KMS-11 (cell line): Measurements from ENCODE around the gene DIAPH2.

Experiments used
- H2AFZ ChIP-seq: fragments of 200-600 bp; sonication (generic); 2 replicates; pipeline ENCODE4 v1.6.1; 2016; ENCODE audit warnings: antibody characterized with exemption, mixed run types, low read depth
- H3K27ac ChIP-seq: fragments of 200-600 bp; sonication (generic); 2 replicates; pipeline ENCODE4 v1.6.1; 2016; ENCODE audit warnings: mild to moderate bottlenecking, mixed run types
- H3K27me3 ChIP-seq: fragments of 200-600 bp; sonication (generic); 2 replicates; pipeline ENCODE4 v1.6.1; 2017; ENCODE audit warnings: mild to moderate bottlenecking, low read depth, mixed run types, moderate library complexity; ENCODE audit not compliant: insufficient read depth
- H3K36me3 ChIP-seq: fragments of 200-600 bp; sonication (generic); 2 replicates; pipeline ENCODE4 v1.6.1; 2017; ENCODE audit warnings: mild to moderate bottlenecking, mixed run types; ENCODE audit not compliant: insufficient read depth
- H3K4me1 ChIP-seq: fragments of 200-600 bp; sonication (generic); 2 replicates; pipeline ENCODE4 v1.6.1; 2016; ENCODE audit warnings: mild to moderate bottlenecking, low read depth, mixed run types; ENCODE audit not compliant: poor library complexity, severe bottlenecking
- H3K4me2 ChIP-seq: fragments of 200-600 bp; sonication (generic); 2 replicates; pipeline ENCODE4 v1.7.0; 2016; ENCODE audit warnings: mild to moderate bottlenecking, mixed run types
- H3K4me3 ChIP-seq: fragments of 200-600 bp; sonication (generic); IDR thresholded peaks from 2 replicates; pipeline ENCODE4 v1.6.1; 2017; ENCODE audit warnings: low read depth, low read length, mixed read lengths; ENCODE audit not compliant: insufficient read depth
- H3K79me2 ChIP-seq: fragments of 200-600 bp; sonication (generic); 2 replicates; pipeline ENCODE4 v1.6.1; 2016; ENCODE audit warnings: low read depth, mixed run types; ENCODE audit not compliant: insufficient read depth
- H3K9ac ChIP-seq: fragments of 200-600 bp; sonication (generic); 2 replicates; pipeline ENCODE4 v1.6.1; 2016; ENCODE audit warnings: mild to moderate bottlenecking, mixed run types
- H4K20me1 ChIP-seq: fragments of 200-600 bp; sonication (generic); 2 replicates; pipeline ENCODE4 v1.6.1; 2016; ENCODE audit warnings: mild to moderate bottlenecking, mixed run types; ENCODE audit not compliant: insufficient read depth
- CTCF ChIP-seq: fragments of 200-600 bp; sonication (generic); conservative IDR thresholded peaks from 2 replicates; pipeline ENCODE4 v1.6.1; 2017; ENCODE audit warnings: low read depth, mild to moderate bottlenecking, antibody characterized with exemption, low read length, moderate library complexity, mixed read lengths

Gene DIAPH2

GRCh38 chrX:96924581-96924980 lies 239.9 kb downstream of the DIAPH2 start:
- Histone ChIP-seq H3K4me3 (no peak overlapping the region), H4K20me1 (no peaks in the 10 kb centered on the region), H3K27ac (no peak overlapping the region), H2AFZ (no peak overlapping the region), H3K27me3 (no peaks in the 10 kb centered on the region), H3K36me3 (no peaks in the 10 kb centered on the region), H3K4me1 (no peaks in the 10 kb centered on the region), H3K79me2 (no peaks in the 10 kb centered on the region), H3K4me2 (no peak overlapping the region), H3K9ac (no peak overlapping the region)
- no peak for TF ChIP-seq CTCF

GRCh38 chrX:96929036-96929435 lies 244.4 kb downstream of the DIAPH2 start:
- Histone ChIP-seq H3K27me3 (no peaks in the 10 kb centered on the region), H3K4me3 (no peak overlapping the region), H3K79me2 (no peaks in the 10 kb centered on the region), H4K20me1 (no peaks in the 10 kb centered on the region), H3K9ac (no peak overlapping the region), H3K4me1 (no peaks in the 10 kb centered on the region), H3K4me2 (no peak overlapping the region), H2AFZ (no peak overlapping the region), H3K27ac (no peak overlapping the region), H3K36me3 (no peaks in the 10 kb centered on the region)
- TF ChIP-seq CTCF = no peak

GRCh38 chrX:96957718-96958117 lies 273.1 kb downstream of the DIAPH2 start:
- no peak for TF ChIP-seq CTCF
- Histone ChIP-seq H3K4me2 (no peak overlapping the region), H3K9ac (no peak overlapping the region), H3K4me3 (no peak overlapping the region), H3K4me1 (no peaks in the 10 kb centered on the region), H3K79me2 (no peaks in the 10 kb centered on the region), H3K27ac (no peak overlapping the region), H4K20me1 (no peaks in the 10 kb centered on the region), H3K36me3 (no peaks in the 10 kb centered on the region), H2AFZ (no peak overlapping the region), H3K27me3 (no peaks in the 10 kb centered on the region)

- no peak overlapping the region for H2AFZ ChIP-seq
- no peaks in the 10 kb centered on the region for H3K36me3 ChIP-seq
- H3K4me2 ChIP-seq = no peak overlapping the region
- no peaks in the 10 kb centered on the region for H4K20me1 ChIP-seq
- no peak overlapping the region for H3K9ac ChIP-seq
- H3K79me2 ChIP-seq = no peaks in the 10 kb centered on the region
- TF ChIP-seq CTCF = no peak
- H3K4me1 ChIP-seq = no peaks in the 10 kb centered on the region
- no peak overlapping the region for H3K4me3 ChIP-seq
- no peaks in the 10 kb centered on the region for H3K27me3 ChIP-seq
- H3K27ac ChIP-seq = no peak overlapping the region
Observed at GRCh38 chrX:96971812-96972211, 287.2 kb downstream of the DIAPH2 start.

GRCh38 chrX:96978906-96979305 lies 294.3 kb downstream of the DIAPH2 start:
- Histone ChIP-seq H3K27me3 (no peaks in the 10 kb centered on the region), H3K27ac (no peak overlapping the region), H4K20me1 (no peaks in the 10 kb centered on the region), H3K36me3 (no peaks in the 10 kb centered on the region), H3K9ac (no peak overlapping the region), H3K4me1 (no peaks in the 10 kb centered on the region), H3K4me3 (no peak overlapping the region), H3K79me2 (no peaks in the 10 kb centered on the region), H3K4me2 (no peak overlapping the region), H2AFZ (no peak overlapping the region)
- no peak for TF ChIP-seq CTCF
